A204.1 (cell line): ENCODE results near the gene TRA2A.
A peak's percentile ranks its signal among the peaks of the same experiment; 100 is the strongest.
"Not testable (repeated sequence)": the region's sequence is repeated elsewhere in the genome, so short reads cannot be mapped to it uniquely, and the experiment has no call there.

ENCODE experiments used
- FAIRE-seq: peaks from 2 replicates; lab custom pipeline; 2012; peaks lifted over from hg19 to GRCh38; lab: Jason Lieb, UNC

TRA2A gene

DNA sequence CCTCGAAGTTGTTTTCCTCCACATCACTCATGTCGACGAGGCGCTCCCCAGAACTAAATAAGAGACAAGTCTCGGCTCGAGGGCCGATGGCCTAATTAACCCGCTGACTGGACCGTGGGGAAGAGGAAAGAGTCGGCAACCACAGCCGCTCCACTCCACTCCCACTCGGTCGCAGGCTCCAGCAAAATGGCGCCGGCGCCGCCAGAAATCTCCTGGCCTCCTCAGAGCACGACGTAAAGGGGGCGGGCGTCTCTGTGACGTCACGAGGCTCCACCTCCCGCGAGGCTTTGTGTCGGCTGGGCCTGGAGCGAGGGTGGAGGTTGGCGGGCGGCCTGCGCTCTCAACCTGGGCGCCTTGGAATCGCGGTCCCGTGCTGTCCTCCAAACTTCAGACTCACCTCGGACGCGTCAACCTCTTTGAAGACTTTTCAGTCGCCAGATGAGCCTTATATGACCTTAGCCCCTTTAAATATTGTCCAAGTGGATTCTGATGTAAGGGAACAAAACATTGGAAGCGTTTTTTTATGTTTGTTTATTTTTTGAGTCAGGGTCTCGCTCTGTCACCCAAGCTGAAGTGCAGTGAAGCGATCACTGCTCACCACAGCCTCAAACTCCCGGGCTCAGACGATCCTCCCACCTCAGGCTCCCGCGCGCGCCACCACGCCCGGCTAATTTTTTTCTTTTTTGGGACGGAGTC, at the start of gene TRA2A:
TRA2A (minus strand) TSS at position 188 of the 696 bp plus-strand sequence; CDS start at position 31, 157 bp downstream.
- FAIRE-seq, result no peak

DNA sequence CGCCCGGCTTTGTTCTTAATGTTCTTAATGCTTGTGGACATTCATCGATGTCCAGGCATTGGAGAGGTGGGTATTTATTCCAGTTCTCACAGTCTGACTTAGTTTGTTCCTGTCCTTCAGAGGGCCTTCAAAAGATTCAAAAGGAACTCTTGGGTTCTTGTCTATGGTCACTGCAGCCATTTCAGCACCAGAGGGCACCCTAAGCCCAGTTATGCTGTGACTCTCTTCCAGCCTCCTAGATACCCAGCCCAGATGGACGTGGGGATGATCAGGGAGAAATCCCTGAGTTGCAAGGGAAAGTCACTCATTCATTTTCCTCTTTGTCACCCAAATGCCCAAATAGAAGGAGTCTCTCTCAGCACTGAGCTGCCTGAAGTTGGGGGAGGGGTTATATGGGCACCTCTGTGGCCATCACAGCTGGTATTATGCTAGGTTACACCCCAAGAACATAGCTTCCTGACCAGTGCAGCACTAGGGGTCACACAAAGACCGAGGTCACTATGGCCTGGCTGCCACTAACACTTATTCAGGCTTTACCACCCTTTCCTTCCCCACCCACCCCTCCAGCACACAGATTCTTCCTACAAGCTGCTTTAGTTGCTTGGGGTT, 38.9 kb upstream of the TRA2A start:
- FAIRE-seq, result peak; percentile 75

DNA sequence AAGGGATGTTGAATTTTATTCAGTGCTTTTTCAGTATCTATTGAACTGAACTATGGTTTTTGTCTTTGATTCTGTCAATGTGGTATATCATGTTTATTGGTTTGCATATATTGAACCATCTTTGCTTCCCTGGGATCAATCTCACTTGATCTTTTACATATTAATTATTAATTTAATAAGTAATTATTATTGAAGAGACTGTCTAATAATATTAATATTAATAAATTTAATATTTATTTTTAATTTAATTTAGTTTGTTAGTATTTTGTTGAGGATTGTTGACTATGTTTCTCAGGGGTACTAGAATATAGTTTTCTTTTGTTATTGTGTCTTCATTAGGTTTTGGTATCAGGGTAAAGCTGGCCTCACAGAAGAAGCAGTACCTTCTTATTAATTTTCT, 26.5 kb upstream of the TRA2A start:
- FAIRE-seq, result peak; percentile 40

DNA sequence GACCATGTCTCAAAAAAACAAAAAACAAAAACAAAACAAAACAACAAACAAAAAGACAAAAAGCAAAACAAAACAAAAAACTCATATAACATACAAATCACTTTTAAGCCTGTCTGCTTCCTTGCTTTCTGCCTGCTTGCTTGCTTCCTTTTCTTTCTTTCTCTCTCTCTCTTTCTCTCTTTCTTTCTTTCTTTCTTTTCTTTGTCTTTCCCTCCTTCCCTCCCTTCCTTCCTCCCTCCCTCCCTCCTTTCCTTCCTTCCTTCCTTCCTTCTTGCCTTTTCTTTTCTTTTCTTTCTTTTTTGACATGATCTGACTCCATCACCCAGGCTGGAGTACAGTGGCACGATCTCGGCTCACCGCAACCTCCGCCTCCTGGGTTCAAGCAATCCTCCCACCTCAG, 15.9 kb upstream of the TRA2A start:
- FAIRE-seq, result no peak

DNA sequence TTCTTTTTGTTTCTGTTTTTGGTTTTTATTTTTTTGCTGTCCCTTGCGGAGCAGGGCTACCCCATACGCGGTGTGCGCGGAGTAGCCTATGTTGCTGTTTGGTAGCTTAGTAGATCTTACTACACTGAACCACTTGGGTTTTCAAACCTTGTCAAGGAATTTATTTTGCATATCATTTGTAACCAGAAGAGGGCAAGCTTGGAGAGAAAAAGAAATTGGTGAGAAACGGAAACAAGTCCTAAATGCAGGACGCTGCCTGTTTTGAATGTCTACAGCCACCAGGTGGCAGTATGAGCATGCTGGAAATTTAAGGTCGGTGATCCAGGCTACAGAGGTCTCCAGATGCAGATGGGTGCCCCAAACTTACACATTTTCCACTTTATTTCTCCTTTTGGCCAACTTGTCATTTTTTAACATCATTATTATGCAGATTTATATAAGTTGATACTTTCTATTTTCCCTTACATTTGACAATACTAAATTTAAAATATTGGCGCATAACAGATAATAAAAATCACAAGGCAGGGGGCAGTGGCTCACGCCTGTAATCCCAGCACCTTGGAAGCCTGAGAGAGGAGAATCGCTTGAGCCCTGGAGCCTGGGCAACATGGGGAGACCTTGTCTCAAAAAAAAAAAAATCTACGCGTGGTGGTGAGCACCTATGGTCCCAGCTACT, 15.3 kb upstream of the TRA2A start:
- FAIRE-seq, result peak; percentile 98

DNA sequence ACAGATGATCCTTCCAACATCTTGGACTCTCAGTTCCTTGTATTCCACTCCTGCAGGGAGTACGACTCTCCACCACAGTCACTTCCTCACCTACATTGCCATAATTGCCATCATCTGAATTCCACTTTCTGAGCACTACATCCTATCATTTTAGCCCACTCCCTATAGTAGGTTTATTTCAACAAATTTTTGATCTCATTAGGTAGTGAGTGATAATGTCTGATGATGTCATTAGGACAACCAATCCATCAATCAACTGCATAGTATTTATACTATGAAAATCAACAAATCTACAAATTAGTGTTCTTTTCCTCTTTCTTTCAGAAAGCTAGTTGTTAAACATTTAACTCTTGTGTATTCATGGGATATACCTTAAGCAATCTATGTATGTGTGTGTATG, 13.7 kb upstream of the TRA2A start:
- FAIRE-seq, result no peak

DNA sequence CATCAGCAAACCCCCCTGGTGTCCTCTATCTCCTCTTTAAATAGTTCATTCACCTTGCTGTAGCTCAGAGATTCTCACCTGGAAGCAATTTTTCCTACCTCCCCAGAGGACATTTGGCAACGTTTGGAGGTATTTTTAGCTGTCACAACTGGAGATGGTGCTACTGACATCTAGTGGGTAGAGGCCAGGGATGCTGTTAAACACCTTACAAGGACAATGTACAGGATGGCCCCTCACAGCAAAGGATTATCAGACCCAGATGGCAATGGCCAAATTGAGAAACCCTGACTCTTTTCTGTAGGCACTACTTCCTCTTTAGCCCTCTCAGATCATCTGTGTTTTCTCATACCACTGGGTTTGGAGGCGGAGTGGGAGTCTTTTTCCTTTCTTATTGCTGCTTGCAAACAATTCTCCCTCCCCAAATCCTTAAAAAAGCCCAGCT, 13.2 kb upstream of the TRA2A start:
- no peak for FAIRE-seq

DNA sequence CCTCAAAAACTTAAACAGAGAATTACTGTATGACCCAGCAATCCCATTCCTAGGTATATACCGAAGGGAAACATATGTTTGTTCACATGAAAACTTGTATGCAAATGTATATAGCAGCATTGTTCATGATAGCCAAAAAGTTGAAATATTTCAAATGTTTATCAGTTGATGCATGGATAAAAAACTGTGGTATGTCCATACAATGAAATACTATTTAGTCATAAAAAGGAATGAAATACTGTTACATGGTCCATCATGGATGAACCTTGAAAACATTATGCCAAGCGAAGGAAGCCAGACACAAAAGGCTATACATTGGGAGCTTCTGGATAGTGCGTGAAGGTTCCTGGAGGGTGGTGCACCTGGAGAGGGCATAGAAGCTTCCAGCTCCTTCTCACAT, 11.0 kb upstream of the TRA2A start:
- FAIRE-seq, result no peak

DNA sequence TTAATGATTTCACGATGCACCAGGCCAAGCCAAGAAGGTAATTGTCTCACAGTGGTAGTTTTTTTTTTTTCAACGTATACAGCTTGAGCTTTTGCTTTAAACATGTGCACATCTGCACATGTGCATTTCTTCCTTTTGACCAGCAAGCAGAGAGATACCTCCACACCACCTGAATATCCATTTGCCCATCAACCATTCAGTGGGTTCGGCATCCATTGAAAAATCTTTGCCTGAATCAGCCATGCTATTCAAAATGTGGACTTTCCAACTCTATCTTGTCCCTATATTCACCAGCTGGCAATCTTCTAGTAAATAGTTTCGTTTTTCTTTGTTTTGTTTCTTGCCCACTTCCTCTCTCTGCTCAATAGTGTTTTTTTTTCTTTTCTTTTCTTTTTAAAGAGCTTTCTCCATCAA, 7.7 kb upstream of the TRA2A start:
- FAIRE-seq, result no peak

DNA sequence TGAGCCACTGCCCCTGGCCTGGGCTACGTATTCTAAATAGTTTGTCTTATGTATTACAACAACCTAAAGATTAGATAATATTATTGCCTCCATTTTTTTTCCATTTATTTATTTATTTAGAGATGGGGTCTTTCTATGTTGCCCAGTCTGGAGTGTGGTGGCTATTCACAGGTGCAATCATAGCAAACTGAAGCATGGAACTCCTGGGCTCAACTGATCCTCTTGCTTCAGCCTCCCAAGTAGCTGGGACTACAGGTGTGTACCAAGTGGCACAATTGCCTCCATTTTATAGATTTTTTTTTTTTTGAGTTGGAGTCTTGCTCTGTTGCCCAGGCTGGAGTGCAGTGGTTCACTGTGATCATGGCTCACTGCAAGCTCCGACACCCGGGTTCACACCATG, 6.5 kb upstream of the TRA2A start:
- no peak for FAIRE-seq

DNA sequence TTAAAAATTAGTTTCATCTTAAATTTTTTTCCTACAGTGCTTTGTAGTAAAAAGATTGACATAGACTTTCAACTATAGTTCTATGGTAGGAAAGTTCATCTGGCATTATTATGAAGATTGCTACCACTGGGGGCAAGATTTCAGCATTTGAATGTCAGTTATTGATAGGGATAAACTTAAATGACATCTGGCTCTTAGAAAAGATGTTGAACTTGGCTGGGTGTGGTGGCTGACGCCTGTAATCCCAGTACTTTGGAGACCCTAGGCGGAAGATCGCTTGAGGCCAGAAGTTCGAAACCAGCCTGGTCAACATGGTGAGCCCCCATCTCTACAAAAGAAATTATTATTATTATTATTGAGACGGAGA, 1.4 kb upstream of the TRA2A start:
- no peak for FAIRE-seq

DNA sequence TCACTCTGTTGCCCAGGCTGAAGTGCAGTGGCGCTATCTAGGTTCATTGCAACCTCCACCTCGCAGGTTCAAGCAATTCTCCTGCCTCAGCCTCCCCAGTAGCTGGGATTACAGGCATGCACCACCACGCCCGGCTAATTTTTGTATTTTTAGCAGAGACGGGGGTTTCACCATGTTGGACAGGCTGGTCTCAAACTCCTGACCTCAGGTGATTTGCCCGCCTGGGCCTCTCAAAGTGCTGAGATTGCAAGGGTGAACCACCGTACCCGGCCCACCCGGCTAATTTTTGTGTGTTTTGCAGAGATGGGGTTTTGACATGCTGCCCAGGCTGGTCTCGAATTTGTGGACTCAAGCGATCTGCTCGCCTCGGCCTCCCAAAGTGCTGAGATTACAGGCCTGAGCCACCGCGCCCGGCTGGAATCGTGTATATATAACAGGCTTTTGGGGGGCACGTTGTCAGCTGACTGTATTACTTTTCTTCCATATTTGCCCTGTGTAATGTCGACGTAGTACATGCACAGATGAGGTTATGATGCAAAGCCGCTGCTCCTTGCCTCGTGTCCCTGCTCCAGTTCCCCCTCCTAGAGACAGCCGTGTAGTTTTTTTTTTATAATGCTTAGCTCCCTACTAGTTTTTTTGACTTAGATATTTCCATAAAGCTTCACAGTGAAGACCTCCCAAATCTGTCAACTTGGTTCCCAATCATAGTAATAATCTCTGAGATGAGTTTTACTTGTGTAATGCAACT, 883 bp upstream of the TRA2A start:
- no peak for FAIRE-seq

DNA sequence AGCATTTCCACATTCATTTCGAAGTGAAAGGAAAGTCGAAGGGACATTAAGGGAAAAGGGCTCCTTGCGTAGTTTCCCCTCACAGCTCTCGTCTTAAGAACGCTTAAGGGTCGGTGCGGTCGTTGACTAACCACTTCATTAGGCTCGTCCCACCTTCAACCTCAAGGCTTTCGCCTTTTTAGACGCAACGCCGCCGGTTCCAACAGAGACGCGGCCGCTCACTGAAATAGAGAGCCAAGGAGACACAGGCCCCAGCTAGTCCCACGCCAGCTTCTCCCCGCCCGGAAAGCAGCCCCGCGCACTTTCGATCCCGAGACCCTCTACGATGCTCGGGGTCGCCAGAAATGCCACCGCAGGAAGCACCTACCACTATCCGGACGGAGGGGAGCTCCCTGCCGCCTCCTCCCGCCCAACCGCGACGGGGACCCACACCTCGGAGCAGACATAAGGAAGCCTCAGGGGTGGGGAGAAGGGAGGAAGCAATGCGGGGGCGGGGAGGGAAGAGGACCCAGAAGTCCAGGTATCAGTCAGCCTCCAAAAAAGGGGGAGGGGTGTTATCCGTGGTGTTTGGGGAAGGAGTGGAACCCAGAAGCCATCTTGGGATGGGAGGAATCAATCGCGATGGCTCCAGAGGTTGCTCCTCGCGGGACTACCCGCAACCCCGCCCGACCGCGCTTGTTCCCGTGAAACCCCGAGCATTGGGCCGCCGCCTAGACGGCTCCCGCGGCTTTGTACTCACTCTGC, 559 bp downstream of the TRA2A start:
- FAIRE-seq, result no peak

DNA sequence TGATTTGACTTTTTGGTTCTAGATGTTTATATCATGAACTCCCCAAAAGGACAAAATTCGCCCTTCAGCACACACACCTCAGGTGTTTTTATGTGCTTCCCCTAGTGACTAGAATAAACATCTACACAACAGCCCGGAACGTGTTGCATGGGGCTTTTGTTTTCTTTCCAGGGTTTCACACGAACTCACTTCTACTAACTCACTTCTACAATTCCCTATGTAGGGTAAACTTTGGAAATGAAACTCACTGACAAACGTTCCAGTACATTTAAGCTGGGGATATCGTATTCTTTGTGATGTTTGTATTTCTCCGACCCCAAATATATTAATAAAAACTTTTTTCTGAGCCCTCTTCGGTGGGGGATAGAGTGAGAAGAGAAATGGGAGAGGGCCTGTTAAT, 1.4 kb downstream of the TRA2A start:
- no peak for FAIRE-seq

DNA sequence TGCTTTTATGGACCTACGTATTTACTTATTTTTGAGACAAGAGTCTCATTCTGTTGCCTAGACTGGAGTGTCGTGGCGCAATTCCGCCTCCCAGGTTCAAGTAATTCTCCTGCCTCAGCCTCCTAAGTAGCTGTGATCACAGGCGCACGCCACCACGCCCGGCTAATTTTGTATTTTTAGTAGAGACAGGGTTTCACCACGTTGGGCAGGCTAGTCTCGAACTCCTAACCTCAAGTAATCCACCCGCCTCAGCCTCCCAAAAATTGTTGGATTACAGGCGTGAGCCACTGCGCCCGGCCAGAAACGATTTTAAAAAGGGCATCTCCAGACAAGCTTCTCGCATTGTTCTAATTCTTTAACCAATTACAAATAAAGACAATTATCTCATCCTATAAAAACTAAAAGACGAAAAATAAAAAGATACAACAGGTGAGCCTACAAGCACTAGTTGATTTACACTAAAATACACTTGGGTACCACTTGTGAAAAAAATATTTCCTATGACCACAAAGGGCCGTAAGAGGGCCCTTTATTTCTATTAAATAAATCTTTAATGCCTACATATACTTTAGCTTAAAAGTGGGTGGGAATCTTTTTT, 2.4 kb downstream of the TRA2A start:
- FAIRE-seq, result no peak

DNA sequence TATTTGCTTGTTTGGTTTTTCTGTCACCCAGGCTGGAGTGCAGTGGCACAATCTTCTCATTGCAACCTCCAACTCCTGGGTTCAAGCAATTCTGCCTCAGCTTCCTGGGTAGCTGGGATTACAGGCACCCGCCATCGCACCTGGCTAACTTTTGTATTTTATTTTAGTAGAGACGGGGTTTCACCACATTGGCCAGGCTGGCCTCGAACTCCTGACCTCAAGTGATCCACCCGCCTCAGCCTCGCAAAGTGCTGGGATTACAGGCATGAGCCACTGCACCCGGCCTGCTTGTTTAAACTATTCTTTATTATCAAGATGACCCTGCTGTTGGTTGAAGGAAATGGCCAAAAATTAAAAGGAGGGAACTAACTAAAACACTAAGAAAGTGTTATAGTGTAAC, 6.2 kb downstream of the TRA2A start:
- FAIRE-seq, result not testable (repeated sequence)

DNA sequence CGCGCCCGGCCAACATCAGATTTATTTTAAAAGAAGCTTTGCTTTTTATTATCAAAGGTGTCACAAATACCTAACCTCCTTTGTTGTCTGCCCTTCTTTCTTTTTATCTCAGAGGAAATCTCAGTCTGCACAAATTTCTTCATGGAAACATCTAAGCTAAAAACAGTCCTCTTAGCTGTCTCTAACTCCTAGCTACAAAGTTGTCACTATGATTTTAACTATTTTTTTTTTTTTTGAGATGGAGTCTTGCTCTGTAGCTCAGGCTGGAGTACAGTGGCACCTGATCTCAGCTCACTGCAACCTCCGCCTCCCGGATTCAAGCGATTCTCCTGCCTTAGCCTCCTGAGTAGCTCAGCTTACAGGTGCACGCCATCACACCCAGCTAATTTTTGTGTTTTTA, 7.3 kb downstream of the TRA2A start:
- FAIRE-seq, result no peak

DNA sequence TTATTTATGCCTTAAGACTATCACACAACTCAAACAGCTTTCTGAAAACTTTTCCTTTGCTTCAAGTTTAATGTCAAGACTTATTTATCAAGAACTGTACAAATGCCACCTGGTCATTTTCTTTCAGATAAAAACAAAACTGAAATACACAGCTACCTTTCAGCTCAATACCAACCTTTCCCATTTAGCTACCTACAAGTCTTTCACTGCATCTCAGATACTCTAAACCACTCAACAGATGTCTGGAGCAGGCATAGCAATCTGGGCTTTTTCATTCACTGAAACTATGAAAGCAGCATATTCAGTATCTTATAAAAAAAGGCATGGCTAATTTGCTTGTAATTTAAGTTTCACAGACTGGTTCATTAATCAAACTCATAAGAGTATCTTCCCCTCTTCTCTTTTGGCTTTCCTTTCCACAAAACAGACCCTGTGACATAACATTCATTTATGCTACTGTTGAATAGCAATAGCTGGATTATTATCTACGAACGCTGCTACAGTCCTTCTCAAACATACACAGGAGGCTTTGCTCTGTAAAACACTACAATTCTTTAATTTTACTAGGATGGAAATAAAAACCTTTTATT, 8.2 kb downstream of the TRA2A start:
- FAIRE-seq, result no peak

DNA sequence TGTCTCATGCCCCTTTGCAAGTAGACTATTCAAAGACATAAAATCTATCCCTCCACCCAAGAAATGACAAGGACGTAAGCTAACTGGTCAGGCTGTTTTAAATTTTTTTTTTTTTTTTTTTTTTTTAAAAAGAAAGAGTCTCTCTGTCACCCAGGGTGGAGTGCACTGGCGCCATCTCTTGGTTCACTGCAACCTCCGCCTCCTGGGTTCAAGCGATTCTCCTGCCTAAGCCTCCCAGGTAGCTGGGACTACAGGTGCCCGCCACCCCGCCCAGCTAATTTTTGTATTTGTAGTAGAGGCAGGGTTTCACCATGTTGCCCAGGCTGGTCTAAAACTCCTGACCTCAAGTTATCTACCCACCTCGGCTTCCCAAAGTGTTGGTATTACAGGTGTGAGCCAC, 11.2 kb downstream of the TRA2A start:
- FAIRE-seq, result no peak

DNA sequence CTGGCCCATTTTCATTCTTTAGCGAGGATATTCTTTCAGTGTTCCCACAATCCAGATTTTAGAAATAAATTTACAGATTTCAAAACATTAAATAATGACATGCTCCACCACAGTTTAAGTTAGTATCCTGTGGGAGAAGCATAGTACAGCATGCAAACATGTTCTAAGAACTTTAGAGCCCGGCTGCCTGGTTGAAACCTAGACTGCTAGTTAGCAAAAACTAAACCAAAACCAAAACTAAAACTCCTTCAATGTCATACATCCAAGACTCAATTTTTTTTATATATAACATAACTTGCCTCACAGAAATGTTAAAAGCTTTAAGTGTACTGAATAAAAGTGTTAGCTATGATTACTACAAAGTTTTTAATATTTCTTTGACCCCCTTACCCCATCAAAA, 17.0 kb downstream of the TRA2A start:
- FAIRE-seq, result no peak

DNA sequence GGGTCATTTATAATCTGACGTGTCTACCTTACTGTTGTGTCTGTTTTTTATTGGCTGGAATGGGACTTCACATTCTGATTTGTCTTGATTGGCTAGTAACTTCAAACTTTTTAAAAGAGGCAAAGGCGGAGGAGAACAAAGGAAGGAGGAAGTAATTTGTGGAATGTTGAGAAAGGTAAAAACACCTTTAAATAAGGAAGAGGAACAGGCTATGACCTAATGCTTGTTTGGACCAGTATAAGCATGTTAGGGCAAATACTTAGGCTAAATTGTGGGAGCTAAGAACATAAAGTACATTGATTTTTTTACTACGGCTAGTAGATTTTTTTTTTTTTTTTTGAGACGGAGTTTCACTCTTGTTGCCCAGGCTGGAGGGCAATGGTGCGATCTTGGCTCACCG, 18.0 kb downstream of the TRA2A start:
- FAIRE-seq, result not testable (repeated sequence)
